Fibroblast of peridontal ligament (primary cell): ENCODE results near the gene EPB41L4A.

Experiments used
- DNase-seq: peaks from one replicate; pipeline ENCODE4 v3.0.0-alpha.2; 2010; ENCODE audit errors: extremely low read depth

EPB41L4A gene

DNA sequence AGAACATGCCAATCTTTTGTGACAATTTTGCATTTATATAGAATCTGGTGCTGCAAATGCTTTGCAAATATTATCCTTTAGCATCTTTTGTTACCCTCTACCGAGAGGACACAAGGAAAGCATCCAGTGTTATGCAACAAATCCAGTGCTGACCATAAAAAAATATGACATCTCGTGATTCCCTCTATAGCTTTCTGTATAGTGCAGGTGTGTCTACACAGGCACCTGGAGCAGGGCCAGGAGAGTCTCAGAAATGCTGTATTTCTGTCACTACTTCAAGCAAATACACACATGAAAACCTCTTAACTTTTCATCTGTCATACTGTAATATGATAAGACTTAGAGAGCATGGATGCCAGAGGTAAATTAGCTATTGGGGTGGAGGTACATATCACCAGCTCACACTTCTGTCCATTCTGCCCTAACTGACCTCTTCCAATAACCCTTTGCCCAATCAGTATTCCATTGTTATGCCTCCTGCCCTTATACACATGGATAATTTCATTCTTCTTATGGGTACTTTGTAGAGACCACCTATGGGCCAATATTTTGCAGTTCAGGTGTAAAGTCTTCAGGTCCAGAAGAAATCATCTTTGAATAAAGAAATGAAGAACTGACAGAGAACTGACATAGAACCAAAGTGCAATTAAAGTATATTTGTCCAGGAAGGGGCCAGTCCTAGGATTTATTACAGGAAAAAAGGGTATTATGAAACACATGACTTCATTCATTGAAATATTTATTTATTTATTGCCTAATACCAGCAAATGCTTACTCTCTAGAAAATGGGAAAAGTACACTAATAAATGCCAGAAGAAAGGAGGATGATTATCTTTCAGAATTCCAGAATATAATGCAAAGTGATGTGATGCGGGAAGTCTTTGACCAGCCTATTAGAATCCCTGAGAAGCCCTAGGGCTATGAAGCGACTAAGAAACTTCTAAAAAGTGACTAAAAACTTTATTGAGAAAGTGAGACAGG, 106.5 kb downstream of the EPB41L4A start:
- DNase-seq = no peak

DNA sequence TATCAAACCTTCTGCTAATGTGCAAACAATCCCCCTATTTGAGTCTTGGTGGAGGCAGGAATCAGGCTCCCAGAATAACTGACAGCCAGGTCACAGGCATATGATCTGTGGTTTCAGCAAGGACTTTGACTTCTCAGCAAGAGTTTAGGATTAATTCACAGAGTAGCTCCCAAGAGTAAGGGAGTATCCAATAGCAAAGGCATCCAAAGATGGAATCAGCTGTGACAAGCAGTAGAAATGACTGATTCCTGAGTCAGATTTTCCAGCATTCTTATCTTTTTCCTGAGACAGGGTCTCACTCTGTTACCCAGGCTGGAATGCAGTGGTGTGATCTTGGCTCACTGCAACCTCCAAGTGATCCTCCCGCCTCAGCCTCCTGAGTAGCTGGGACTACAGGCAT, 108.3 kb downstream of the EPB41L4A start:
- DNase-seq = no peak

DNA sequence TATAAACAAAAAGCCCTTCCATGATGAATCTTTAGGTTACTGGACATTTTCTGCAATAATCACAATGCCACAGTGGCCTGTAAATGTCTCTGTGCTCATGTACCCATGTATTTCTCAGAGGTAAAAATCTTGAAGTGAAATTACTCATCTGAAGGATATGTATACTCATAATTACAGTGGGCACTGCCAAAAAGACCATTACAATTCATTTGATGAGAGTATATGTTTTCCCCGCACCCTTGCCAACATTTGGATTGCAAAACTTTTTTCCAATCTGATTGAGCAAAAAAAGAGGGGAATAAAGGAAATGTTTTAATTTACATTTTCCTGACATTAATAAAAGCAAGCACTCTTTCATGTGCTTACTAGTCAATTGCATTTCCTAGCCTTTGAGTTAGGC, 110.5 kb downstream of the EPB41L4A start:
- DNase-seq = no peak

DNA sequence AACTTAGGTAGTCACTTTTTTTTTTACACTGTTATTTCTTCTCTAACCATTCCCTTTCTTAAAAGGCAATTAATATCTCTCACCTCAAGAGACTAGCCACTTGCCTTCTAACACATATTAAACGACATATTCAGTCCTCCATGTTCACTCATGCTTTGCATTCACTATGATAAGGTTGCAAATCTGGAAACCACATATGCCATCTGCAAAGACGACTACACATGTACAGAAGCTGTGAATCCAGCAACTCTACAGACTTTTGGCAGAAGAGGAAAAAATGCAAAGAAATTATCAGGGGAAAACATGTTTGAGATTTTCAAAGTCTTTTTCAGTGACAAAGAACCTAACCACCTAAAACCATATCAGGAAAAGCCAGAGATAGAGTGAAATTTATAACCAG, 112.1 kb downstream of the EPB41L4A start:
- no peak for DNase-seq

DNA sequence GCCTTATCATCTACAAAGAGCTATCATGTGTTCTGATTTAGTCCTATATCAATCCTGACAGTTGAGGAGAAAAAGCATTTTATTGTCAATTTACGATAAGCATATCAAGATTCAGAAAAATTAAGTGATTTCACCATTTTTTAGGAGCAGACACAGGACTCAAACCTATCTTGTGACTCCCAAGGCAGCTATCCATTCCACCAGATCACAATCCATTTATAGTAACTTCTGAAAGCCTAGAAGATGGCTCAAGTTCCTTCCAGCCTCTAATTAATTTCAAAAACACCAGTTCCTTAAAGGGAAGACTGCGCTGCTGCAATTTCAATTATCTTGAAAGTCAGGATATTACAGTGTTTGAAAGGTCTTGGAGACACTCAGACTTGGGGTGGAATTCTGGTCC, 114.3 kb downstream of the EPB41L4A start:
- no peak for DNase-seq

DNA sequence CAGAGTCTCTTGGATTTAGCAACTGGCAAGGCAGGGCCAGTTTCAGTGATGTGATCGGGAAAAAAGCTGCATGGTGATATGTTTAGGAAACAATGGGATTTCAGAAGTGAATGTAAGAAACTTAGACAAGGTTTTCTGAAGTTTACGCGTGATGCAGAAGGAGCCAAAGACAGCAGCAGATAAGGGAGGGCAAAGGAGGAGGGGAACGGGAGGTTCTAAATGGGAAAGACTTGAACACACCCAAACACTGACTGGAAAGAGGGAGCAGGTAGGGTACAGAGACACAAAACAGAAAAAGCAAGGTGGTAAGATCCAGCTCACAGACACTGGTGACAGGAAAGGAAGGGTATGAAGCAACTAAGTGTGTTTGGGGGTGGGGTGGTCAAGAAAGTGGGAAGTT, 115.4 kb downstream of the EPB41L4A start:
- no peak for DNase-seq

DNA sequence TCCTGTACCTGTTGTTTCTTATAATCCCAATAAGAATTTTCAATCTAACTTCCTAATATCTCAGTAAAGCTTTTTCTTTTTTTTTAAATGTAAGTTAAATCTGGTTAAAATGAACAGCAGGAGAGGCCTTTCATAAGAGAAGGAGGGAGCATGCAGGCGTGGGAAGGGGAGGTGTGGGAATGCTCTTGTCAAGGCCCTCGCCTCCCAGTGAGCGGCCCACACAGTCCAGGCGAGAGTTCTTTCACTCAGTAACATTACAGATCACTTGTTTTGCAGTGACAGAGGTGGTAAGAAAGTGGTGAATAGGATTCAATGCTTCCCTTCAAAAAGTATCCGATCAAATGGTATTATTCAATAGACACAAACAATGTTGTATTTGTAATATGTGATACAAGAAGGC, 125.0 kb downstream of the EPB41L4A start:
- no peak for DNase-seq

DNA sequence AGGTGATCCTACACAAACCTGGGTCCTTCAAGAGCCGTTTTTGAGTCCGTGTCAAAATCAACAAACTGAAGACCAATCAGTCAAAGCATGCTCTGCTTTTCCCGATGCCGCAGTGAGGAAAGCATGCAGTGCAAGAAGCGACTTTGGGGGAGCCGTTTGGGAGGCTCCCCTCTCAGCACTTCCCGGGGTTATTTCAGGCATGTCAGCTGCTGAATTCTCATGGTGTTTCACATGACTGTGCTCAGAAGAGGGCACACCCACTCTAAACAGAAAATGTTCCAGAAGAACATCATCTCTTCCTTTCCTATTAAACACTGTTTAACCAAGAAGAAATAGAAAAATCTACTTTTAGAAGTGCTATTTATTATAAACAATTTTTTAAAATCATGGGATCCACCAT, 125.5 kb downstream of the EPB41L4A start:
- DNase-seq = no peak

DNA sequence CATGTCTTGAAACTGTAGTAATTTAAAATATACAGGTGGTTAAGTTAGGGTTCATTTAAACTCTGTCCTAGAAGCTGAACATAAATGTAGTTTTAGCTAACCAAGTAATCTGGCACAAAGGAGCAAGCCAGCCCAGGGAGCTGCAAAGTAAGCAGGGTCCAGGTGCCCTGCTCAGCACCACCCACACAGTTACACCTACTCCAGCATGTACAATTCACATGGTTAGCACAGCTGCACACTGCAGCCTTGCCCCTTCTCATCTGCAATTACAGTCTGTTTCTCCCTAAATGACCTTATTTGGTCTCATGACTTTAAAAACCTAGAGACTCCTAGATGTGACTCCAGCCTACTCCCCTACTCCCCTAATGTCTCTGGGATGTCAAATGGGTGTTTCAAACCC, 128.4 kb downstream of the EPB41L4A start:
- no peak for DNase-seq

DNA sequence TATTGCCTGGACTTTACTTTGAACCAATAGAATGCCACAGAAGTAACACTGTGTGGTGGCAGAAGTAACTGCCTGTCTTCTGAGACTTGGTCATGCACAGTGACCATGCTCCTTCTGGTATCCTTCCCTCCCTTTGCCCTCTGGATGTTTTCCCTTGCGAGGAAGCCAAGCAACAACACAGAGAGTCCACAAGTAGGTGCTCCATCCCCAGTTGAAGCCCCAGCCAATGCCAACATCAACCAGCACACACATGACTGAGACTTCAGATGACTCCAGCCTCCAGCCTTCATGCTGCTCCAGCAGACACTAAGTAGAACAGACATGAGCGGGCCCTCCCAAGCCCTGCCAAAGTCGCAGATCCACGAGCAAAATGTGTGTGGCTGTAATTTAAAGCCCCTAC, 129.6 kb downstream of the EPB41L4A start:
- DNase-seq = no peak

DNA sequence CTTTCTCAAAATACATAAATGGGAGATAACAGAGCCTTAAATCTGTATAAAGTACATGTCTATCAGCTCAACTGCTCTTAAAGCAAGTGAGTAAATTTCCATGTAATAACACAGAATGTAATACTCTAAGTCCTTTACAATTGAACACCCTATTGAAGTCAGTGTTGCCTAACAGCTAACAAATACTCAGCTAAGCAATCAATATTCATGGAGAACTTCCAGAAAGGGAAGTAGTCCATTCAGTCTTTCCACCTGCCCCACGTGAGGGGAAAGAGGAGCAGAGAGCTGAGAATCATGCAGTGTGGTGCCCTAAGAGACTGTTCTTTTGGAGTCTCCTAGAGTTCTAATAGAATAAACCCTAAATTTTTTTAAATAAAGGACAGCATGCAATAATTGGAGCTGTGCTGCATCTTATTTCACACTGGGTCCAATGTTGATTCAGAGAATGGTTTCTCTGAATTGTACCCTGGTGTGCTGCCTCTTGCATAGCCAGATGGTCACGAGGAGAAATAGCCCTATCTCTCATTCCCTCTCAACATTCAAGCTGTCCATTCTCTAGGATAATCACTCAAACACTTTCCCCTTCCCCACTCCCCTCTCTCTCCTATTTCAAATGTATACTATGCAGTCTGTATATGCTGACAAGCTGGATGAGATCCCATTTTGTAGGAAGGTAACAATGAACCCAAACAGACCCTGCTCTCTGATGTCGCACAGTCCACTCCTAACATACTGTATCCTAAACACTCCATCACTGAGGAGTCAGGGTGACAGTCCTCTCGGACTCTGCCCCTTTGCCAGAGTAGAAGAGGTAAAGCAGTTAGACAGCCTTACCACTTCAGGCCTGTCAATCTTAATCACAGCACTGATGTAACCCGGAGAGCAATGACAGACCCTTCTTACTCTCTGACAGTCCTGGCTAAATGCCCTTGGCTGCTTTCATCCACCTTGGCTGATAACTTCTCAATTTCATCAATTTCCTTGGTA, 134.8 kb downstream of the EPB41L4A start:
- no peak for DNase-seq

DNA sequence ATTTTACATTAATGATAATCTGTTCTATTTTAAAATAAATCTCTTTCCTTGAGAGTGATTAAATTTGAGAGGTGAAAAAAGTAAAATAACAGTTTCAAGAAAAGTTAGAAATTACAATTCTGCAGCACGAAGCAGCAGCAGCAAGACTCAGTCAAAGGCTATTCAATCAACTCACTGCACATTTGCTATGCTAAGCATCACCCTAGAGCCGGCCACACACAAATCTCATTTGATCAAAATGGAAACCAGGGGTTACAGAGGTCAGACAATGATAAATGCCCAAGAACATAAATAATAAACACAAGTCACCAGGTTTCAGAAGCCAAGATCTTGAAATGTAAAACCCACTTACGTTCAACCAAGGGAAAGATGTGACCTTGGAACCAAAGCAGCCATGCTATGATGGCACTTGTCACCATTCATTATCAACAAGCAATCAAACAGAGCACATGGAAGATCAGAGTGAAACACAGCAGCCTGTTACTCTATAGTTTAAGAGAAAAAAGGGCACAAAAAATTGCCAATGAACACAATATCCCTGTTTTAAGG, 136.0 kb downstream of the EPB41L4A start:
- no peak for DNase-seq

DNA sequence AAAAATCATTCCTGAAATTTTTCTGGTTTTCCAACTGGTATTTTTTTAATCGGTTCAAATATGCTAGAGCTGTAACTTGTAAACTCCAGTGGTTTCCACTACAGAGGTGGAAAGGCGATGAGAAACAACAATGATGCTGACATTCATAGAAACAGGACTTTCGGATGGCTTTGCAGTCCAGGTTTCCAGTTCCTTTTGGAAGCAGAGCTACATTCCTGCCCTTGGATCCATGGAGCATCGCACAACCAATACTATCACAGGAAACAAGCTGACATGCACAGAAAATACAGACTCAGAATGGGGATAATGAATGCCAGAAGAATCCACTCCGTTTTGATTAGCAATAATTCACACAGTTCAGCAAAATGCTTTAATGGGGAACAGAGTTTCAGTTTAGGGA, 140.0 kb downstream of the EPB41L4A start:
- DNase-seq = no peak

DNA sequence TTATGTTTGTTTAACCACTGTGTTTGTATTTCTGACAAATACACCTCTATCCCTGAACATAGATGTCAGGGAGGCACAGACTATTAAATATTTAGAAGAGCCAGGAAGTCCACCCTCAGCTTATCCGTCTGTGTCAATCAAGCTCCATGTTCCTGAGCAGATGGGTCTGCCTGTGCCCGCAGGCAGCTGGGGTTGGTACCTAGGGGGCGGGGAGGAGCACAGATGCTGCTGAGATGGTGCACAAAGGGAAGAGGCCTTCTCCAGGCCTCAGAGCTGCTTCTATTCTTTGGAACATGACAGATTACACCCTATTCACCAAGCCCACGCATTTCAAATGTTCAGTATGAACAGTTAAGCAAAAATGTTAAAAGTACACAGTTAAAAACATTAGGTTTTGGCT, 142.1 kb downstream of the EPB41L4A start:
- no peak for DNase-seq

DNA sequence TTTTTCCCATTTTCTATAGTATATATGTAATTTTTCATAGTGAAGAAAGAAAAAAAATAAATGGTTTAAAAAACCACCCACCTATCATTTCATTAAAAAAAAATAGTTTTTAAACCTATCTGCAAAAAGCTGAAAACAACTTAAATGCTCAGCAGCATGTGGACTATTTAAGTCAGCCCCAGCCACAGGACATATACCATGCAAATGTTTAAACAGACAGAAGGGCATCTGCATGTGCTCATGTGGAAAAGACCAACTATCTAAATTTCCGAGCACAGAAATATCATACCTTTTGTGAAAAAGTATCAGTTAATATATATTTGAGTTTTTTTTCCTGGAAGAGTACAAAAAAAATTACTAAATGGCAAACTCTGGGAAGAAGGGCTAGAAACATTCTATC, 143.4 kb downstream of the EPB41L4A start:
- no peak for DNase-seq

DNA sequence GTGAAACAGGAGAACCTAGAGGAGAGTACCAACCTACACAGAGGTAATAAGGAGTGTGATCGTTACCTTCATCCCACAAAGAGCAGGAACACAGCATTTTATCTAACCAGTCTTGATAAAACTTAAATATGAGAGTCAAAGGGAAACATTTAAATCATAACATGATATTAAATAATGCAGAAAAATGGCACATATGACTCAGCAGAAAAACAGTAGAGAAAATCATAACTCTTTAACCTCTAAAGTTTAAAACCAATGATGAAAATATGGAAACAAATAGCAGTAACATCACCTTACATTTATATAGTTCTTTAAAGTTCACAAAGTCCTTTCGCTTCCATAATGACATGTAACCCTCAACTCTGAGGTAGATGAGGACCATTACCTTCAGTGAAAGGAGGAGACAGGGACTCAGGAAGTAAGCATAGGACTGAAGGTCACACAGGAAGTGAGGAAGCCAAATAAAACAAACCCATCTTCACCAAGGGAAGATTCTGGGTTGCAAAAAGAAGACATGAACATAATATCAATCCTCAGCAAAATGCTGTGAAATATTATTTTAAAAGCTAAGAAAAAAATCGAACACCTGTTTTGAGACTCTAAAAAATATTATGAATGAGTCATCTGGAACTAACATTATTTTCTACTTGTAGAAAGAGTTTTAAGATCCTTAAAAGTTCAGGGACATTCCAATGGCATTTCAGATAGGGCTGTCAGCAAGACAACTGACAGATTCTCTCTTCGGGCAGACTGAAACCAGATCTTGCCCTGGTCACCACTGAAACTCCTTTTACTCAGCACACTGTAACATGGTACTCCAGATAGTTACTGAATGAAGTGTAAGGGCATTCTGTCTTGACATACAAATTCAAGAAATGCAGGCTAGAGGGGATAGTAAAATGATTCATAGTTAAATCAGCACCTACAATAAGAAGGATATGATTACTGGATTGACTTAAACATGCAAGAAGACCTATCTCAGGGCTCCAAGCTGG, 148.5 kb downstream of the EPB41L4A start:
- DNase-seq = no peak

DNA sequence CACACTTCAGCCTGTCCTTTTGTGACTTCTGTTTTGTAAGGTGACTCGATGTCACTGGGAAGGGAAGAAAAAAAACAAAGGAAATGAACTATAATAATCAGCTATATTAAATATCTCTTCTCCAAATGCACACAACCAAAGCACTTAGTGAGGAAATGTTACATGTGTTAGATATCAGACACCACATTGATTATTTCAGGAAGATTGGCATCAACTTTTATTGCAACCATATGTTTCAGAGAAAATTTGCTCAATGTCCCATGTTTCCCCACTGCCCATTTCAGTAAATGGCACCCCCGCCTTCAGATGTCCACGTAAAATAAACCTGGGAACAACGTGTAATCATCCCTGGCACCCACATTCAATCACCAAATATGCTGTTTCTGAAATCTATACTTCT, 151.8 kb downstream of the EPB41L4A start:
- DNase-seq = no peak

DNA sequence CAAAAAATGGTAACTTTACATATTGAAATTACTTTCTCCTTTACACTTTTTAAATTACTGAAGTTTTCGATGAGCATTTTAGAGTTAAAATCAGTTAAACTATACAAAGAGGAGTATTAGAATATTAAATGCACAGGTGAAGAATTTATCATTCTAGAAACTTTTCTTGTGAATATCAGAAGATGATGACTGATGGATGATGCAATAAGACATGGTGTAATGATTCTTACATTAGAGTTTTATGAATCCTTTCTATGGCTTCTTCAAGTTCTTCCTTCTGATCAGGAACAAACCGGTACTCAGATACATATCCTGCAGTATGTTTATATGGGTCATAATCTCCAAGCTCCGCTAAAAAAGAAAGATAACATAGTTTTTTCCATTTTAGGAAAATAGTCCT, 154.4 kb downstream of the EPB41L4A start:
- no peak for DNase-seq

DNA sequence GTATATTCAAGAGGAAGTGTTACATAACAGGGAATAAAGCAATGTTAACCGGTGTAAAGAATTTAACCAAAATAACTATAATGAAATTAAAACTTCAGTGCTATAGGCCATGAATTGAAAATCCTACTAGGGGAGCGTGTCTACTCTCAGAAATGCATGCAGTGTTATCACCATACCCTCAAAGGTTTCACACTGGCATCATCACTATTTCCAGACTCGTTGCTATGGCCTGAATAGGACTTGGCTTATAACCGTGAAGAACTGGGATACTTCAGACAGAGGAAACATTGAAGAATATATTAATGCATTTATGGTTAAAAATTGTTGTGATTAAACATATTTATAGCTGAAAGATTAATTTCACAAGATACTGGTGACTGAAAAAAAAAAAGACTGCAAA, 154.9 kb downstream of the EPB41L4A start:
- DNase-seq = no peak

DNA sequence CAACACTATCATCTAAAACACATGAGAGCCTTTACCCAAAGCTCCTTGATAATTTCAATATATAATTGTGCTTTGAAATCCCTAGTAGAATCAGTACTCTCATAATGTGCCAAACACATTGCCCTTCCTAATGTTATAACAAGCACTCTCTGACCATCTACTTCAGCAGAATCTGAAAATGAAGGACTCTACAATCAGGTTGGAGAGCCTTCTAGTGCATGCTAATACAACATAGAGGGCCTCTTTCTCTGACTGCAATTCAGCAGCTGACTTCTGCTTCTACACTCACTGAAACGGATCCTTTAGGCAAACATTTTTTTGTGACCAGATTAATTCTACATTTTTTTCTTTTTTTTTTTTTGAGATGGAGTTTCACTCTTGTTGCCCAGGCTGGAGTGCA, 155.6 kb downstream of the EPB41L4A start:
- DNase-seq = no peak

DNA sequence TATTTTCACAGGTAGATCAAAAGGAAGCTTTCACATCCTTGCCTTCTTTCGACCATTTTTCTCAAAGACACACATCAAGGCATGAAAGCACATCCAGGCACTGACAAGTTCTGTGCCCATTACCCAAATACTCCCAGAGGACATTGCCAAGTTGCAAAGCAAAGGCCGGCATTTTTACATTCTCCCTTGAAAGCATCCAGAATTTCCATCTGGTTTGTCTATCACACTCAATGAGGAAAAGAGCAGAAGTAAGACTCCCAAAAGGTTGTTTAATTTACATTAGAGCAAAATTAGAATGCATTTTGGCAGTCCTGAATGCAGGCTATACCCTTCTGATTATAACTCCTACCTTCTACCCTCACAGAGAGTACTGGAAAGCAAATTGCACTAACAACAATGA, 160.5 kb downstream of the EPB41L4A start:
- no peak for DNase-seq
